HG03354 (cell line): ENCODE results near the gene TRIM71.
"Not testable (repeated sequence)": the region's sequence is repeated elsewhere in the genome, so short reads cannot be mapped to it uniquely, and the experiment has no call there.

ENCODE experiments used
- ATAC-seq: cut with Tn5 transposase; IDR thresholded peaks from one replicate; pipeline ENCODE4 v1.9.1; 2021; ENCODE audit warnings: mild to moderate bottlenecking; ENCODE audit not compliant: unreplicated experiment, poor library complexity, severe bottlenecking

The TRIM71 gene

DNA sequence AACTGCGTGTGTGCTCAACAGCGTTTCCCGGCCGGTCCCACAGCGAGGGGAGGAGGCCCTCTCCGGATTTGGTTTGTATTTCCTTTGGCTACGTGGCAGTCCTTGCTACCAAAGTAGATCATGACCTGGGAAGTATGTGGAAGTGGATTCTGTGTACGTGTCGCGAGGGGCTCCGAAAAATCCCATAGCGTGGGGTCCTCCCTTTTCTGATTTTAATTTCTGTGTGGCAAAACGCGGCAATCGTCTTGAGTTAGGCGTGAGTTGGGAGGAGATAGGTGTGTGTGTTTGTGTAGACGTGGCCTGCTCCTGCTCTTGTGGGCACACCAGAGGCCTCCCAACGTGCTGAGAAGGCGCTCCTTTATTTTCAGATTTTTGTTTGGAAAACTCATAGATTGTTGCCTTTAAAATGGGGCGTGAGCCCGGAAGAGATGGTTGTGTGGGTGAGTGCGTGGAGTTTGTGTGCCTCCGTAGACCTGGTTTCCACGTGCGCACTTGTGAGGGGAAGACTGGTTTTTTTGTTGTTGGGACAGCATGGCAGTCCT is 1.2 kb downstream of the TRIM71 start:
- no peak for ATAC-seq

DNA sequence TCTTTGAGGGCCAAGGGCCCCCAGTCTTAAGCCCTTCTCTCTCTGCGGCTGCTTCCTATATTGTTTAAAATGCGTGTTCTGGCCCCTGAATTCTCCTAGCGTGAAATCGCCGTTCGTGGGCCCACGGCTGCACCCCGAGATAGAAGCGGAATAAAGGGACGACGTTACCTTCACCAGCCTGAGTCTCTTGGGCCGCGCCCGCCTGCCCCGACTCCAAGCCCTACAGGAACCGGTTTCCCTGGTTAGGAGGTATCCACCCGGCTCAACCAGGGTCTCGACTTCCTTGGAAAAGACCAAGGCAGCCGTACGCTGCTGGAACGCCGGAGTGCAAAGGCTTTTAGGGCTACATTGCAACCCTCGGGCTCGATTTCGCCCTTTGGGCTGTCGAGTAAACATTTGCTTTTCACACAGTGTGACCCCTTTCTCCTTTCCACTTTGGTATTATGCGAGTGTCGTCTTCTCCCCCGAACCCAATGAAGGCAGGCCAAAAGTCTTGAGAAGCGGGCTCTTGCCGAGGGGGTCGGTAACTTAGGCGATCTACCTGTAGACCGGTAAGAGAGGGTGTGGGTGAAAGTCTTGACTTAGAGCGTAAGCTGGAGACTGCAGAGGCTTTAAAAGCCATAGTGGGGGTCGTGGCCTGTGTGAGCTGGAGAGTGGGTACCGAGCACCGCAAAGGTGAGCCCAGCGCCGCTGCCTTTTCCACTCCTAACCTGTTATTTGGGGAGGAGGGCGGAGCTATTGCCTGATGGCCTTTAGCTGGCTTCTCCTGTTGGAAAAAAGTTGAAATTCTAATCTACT is 2.0 kb downstream of the TRIM71 start:
- ATAC-seq = no peak

GRCh38 chr3:32820430-32820829 is 2.6 kb downstream of the TRIM71 start:
- ATAC-seq = no peak

- no peak for ATAC-seq
These were observed 3.3 kb downstream of the TRIM71 start for GRCh38 chr3:32820971-32821685.

DNA sequence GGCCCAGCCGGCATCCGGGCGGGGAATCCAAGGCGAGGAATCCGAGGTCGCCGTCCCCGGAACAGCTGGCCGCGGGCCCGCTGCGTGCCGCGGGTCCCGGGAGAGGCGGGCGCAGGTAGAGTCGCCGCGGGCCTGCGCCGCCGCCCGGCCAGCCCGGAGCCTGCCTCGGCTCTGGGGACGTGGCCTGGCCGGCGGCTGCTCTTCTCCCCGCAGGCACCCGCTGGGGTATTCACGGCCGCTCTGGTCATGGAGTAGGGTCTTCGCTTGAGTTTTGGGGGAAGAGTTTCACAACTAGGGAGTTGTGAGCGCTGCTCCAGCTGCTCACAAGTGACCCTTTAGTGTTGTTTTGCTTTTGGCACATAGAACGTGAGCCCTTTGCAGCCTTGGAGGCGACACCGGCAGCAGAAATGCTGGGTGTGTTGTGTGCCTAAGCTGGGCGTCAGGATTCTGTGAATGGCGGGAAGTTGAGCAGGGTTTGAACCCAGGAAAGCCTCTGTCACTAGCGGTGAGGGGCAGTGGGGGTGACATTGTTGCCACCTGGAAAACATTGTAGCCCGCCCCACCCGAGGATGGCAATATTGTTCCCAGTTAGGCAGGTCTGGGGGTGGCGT is 4.0 kb downstream of the TRIM71 start:
- no peak for ATAC-seq

GRCh38 chr3:32822609-32823498 is 5.1 kb downstream of the TRIM71 start:
- ATAC-seq = no peak

DNA sequence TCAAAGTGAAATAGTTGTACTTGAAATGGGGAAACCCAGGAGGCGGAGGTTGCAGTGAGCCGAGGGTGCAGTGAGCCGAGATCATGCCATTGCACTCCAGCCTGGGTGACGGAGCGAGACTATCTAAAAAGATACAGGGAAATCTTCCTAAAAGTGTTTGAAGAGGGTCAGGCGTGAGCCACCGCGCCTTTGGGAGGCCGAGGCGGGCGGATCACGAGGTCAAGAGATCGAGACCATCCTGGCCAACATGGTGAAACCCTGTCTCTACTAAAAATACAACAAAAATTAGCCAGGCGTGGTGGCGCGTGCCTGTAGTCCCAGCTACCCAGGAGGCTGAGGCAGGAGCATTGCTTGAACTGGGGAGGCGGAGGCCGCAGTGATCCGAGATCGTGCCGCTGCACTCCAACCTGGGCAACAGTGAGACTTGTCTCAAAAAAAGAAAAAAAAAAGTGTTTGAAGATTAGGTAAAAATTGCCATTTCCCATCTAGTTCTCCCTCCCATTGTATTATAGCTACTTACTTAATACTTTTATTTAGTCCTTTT is 5.9 kb downstream of the TRIM71 start:
- not testable (repeated sequence) for ATAC-seq

GRCh38 chr3:32825601-32826375 is 8.0 kb downstream of the TRIM71 start:
- no peak for ATAC-seq

GRCh38 chr3:32831062-32831461 is 13.3 kb downstream of the TRIM71 start:
- ATAC-seq = no peak

GRCh38 chr3:32831791-32832190 is 14.0 kb downstream of the TRIM71 start:
- ATAC-seq = no peak

- ATAC-seq = no peak
These were observed 14.4 kb downstream of the TRIM71 start for GRCh38 chr3:32832193-32832592.

GRCh38 chr3:32835049-32835371 is 17.2 kb downstream of the TRIM71 start:
- ATAC-seq = no peak

DNA sequence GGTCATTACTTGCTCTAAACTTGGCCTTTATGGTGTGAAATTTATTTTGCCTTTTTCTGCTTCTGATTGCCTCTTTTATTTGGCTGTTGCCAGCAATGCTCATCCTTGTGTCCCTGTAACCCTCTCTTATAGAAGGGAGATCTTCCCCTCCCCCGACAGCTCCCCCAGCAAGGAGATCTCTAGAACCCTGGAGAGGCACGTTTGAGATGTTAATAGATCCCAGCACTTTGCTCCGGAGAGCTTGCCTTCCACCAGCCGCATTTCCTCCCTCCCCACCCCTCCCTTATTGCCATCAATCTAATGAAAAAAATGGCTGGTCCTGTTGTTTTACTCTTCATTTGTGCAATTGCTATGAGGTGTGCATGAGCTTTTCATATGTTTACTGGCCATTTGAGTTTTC is 18.2 kb downstream of the TRIM71 start:
- ATAC-seq = no peak

GRCh38 chr3:32836601-32837000 is 18.8 kb downstream of the TRIM71 start:
- no peak for ATAC-seq

- no peak for ATAC-seq
These were observed 19.6 kb downstream of the TRIM71 start for GRCh38 chr3:32837366-32837765.

DNA sequence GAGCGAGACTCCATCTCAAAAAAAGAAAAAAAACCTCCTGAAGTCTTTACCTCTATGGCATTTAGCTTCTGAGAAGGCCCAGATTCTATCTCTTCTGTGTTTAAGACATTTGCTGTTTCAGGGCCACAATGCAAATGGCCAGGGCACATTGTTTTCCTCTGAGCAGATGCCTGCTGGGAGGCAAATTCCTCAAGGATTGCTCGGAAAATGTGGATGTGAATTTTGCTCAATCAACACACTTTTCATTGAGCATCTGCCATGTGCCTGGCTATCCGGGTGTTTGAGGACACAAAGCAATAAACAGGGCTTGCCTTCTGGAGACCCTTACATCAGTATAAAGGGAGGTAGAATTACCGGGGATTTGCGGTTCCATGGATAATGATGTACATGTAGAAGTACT is 20.0 kb downstream of the TRIM71 start:
- ATAC-seq = no peak

DNA sequence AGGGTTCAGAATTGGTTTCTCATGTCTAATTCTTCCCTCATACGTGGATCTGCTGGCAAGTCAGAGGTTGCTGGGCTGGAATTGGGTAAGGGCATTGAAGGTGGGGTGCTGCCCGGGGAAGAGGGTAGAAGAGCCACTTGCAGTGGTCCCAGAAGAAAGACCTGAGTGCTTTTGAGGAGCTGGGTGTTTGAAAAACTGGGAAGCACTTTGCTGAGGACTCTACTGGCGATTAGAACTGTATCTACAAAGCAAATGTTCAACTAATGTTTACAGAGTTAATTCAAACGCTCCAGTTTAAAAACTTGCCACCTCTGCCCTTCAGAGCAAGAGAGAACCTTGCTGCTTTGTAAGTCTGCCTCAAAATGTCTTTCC is 21.9 kb downstream of the TRIM71 start:
- no peak for ATAC-seq

- ATAC-seq = no peak
These were observed 22.5 kb downstream of the TRIM71 start for GRCh38 chr3:32840086-32840841.
